Activated CD4-positive, alpha-beta T cell treated with anti-CD3 and anti-CD28 coated beads, Interleukin-2, amount 10 ng/mL, durations not matched to agents 24 days and 14 days (primary cell): ENCODE data around the gene UNC5B. TPM values are rescaled to one million over a fixed set of nuclear protein-coding genes. Genes with fewer than 3 reads are reported as not detected.

Source experiments
- DNase-seq: peaks from one replicate; pipeline ENCODE4 v3.0.0; 2022
- H3K27ac Mint-ChIP-seq: one replicate; pipeline ENCODE4 v1.8.0; 2022; ENCODE audit warnings: mild to moderate bottlenecking, mixed read lengths
- H3K27me3 Mint-ChIP-seq: one replicate; pipeline ENCODE4 v1.8.0; 2022; ENCODE audit warnings: mixed read lengths
- H3K36me3 Mint-ChIP-seq: one replicate; pipeline ENCODE4 v1.8.0; 2022; ENCODE audit warnings: low read depth, mild to moderate bottlenecking, mixed read lengths
- H3K4me1 Mint-ChIP-seq: one replicate; pipeline ENCODE4 v1.8.0; 2021; ENCODE audit warnings: mixed read lengths
- H3K4me3 Mint-ChIP-seq: one replicate; pipeline ENCODE4 v1.8.0; 2022; ENCODE audit warnings: mild to moderate bottlenecking, moderate library complexity, mixed read lengths
- H3K9me3 Mint-ChIP-seq: one replicate; pipeline ENCODE4 v1.8.0; 2021; ENCODE audit warnings: mixed read lengths
- intact Hi-C: fragments of 100-400 bp; cut with micrococcal nuclease; formaldehyde crosslinking; loops from one replicate; pipeline ENCODE4 v1.15.1; 2023
- total RNA-seq: library from RNA; stranded (reverse); gene quantifications from 2 replicates; pipeline ENCODE4 v1.2.3, GENCODE V29; 2022

UNC5B gene
- total RNA-seq, 1 donor from 2014 or later, result 0.14 TPM

DNA sequence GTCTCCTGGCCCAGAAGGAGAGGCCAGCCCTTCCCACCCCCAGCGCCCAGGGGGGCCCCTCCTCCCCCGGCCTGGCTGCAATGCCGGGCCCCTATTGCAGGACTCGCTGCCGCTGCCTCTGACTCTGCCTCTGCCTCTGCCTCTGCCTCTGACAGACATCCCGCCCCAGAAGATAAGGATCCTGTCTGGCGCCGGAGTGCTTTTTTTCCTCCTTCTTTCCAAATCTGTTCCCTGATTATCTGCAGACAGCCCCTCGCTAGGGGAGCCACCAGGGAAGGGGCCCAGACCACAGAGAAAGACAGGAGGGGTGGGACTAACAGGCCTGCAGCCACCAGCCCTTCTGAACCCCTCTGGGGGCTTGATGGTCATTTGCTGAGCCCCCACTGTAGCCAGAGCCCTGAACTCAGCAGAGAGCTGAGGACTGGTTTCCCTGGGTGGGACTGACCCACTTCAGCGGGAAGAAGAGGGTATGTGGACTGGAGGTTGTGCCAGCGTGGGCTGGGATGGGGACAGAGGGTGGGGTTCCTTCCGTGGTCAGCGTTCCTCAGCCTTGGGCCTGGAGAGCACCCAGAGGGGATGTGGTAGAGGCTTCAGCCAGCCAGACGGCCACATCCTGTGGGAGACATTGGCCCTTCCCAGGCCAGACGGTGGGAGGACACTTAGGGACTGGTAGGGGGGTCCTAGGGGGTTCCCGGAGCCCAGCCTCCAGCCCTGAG lies 22.8 kb downstream of the UNC5B start:
- no peak for DNase-seq
- Mint-ChIP-seq H3K9me3 (no peaks in the 10 kb centered on the region), H3K4me3 (no peak overlapping the region), H3K27ac (no peak overlapping the region), H3K27me3 (no peaks in the 10 kb centered on the region), H3K4me1 (no peaks in the 10 kb centered on the region), H3K36me3 (no peaks in the 10 kb centered on the region)
- intact Hi-C loops, result no loop called here

DNA sequence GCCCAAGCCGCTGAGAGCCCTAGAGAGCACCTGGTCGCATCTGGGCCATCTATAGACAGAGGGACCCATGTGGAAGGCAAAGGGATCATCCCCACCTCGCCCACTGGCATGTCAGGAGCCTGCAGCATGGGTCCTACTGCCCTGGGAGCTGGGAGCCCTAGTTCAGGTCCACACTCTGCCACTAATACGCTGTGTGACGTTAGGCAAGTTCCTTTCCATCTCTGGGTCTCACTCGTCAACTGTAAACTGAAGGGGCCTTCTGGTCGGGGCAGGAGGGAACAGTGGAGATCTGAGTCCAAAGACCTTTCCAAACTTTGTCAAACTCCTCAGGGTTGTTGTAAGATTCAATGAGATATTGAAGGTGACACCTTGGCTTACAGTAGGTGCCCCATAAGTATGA lies 23.4 kb downstream of the UNC5B start:
- DNase-seq, result no peak
- H3K27ac Mint-ChIP-seq, result no peak overlapping the region
- no peak overlapping the region for H3K4me3 Mint-ChIP-seq
- H3K27me3 Mint-ChIP-seq, result no peaks in the 10 kb centered on the region
- no peaks in the 10 kb centered on the region for H3K36me3 Mint-ChIP-seq
- no peaks in the 10 kb centered on the region for H3K4me1 Mint-ChIP-seq
- no peaks in the 10 kb centered on the region for H3K9me3 Mint-ChIP-seq
- intact Hi-C loops, result no loop called here

GRCh38 chr10:71236286-71236685 lies 23.9 kb downstream of the UNC5B start:
- Mint-ChIP-seq H3K27me3 (no peaks in the 10 kb centered on the region), H3K9me3 (no peaks in the 10 kb centered on the region), H3K4me3 (no peak overlapping the region), H3K36me3 (no peaks in the 10 kb centered on the region), H3K27ac (no peak overlapping the region), H3K4me1 (no peaks in the 10 kb centered on the region)
- intact Hi-C loops, result no loop called here
- no peak for DNase-seq

GRCh38 chr10:71236822-71237682 lies 24.7 kb downstream of the UNC5B start:
- DNase-seq, result no peak
- Mint-ChIP-seq H3K27ac (no peak overlapping the region), H3K4me3 (no peak overlapping the region), H3K4me1 (no peaks in the 10 kb centered on the region), H3K36me3 (no peaks in the 10 kb centered on the region), H3K9me3 (no peaks in the 10 kb centered on the region), H3K27me3 (no peaks in the 10 kb centered on the region)
- intact Hi-C loops, result no loop called here

DNA sequence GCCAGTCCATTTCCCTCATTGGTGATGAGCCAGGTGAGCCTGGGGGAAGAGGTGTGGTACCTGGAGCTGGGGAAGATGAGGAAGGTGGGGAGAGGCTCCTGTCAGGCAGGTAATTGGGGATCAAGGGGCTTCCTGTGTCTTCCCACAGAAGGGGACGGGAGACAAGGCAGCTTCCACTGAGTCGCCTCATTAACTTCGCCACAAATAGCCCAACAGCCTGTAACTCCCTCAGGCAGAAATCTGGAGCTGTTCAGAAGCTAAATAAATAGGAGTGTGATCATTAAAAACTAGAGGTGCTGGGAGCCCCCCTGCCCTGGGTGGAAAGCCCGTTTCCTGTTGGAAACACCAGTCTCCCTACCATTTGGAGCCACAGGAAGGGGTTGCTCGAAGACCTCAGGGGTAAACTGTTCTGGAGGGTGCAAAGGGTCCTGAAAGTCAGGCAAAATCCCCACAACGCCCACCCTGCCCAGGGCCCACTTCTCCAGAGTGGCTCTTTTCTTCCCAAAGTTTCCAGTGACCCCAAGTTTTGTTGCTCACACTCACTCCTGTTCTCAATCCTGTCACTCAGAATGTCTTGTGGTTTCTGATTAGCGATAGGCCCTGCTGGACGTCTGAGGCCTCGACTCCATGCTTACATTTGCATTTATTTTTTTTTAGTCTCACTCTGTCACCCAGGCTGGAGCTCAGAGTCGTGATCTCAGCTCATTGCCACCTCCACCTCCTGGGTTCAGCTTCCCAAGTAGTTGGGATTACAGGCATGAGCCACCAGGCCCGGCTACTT lies 25.7 kb downstream of the UNC5B start:
- no peak for DNase-seq
- Mint-ChIP-seq H3K36me3 (no peaks in the 10 kb centered on the region), H3K4me1 (no peaks in the 10 kb centered on the region), H3K9me3 (no peaks in the 10 kb centered on the region), H3K27me3 (no peaks in the 10 kb centered on the region), H3K27ac (no peak overlapping the region), H3K4me3 (no peak overlapping the region)
- intact Hi-C loops, result no loop called here

DNA sequence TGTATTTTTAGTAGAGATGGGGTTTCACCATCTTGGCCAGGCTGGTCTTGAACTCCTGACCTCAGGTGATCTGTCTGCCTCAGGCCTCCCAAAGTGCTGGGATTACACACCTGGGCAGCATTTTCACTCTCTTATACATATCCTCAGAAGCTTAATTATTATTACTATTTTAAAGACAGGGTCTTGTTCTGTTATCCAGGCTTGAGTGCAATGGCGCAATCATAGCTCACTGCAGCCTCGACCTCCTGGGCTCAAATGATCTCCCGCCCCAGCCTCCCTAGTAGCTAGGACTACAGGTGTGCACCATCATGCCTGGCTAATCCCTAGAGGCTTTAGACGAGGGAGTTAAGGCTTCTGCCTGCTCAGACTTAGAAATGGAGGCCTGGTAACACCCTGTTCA lies 26.3 kb downstream of the UNC5B start:
- Mint-ChIP-seq H3K27me3 (no peaks in the 10 kb centered on the region), H3K9me3 (no peaks in the 10 kb centered on the region), H3K4me3 (no peak overlapping the region), H3K36me3 (no peaks in the 10 kb centered on the region), H3K27ac (no peak overlapping the region), H3K4me1 (no peaks in the 10 kb centered on the region)
- intact Hi-C loops, result no loop called here
- no peak for DNase-seq

- Mint-ChIP-seq H3K4me1 (no peaks in the 10 kb centered on the region), H3K27ac (no peak overlapping the region), H3K4me3 (no peak overlapping the region), H3K9me3 (no peaks in the 10 kb centered on the region), H3K27me3 (no peaks in the 10 kb centered on the region), H3K36me3 (no peaks in the 10 kb centered on the region)
- DNase-seq, result no peak
- intact Hi-C loops, result no loop called here
Measured at GRCh38 chr10:71239131-71239915, 27.0 kb downstream of the UNC5B start.

GRCh38 chr10:71239946-71240795 lies 27.8 kb downstream of the UNC5B start:
- intact Hi-C loops, result no loop called here
- DNase-seq, result no peak
- Mint-ChIP-seq H3K36me3 (no peaks in the 10 kb centered on the region), H3K9me3 (no peaks in the 10 kb centered on the region), H3K27ac (no peak overlapping the region), H3K4me3 (no peak overlapping the region), H3K27me3 (peaks cover 5% of the 10 kb centered on the region), H3K4me1 (no peaks in the 10 kb centered on the region)

DNA sequence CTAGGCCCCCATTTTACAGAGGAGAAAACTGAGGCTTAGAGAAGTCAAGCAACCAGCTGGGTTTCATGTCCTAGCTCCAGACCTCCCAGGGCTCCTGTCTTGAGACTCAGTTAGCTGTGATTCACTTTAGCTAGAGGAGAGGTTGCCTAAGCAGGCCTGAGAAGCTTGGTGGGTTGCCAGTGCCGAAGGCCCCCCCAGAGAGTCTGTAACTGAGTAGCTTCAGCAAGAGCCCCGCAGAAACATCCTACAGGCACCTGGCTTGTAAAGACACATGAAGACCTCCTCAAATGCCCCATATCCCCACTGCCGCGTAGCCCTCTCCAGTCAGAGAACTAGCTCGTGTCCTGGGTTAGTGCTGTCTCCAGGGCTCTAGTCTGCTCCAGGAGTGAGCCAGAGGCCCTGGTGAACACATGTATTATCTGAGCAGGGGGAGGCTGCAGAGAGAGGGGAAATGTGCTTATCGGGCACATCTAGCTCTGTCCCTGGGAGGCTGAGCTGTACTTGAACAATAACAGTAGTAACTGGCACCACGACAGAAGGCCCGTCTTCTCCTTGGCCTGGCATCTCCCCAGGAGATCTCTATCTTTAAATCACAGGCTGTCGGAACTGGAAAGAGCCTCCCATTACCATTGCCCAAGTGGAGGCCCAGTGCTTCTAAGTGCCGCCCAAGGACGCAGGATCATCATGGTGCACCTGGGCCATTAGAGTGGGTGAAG lies 28.9 kb downstream of the UNC5B start:
- H3K9me3 Mint-ChIP-seq, result no peaks in the 10 kb centered on the region
- H3K4me3 Mint-ChIP-seq, result no peak overlapping the region
- no peaks in the 10 kb centered on the region for H3K36me3 Mint-ChIP-seq
- peaks cover 5% of the 10 kb centered on the region for H3K27me3 Mint-ChIP-seq
- H3K4me1 Mint-ChIP-seq, result no peaks in the 10 kb centered on the region
- no peak for DNase-seq
- no peak overlapping the region for H3K27ac Mint-ChIP-seq
- intact Hi-C loops, result no loop called here

- no peak for DNase-seq
- H3K4me1 Mint-ChIP-seq, result no peaks in the 10 kb centered on the region
- H3K27ac Mint-ChIP-seq, result no peak overlapping the region
- intact Hi-C loops, result no loop called here
- peaks cover 5% of the 10 kb centered on the region for H3K27me3 Mint-ChIP-seq
- no peaks in the 10 kb centered on the region for H3K36me3 Mint-ChIP-seq
- no peak overlapping the region for H3K4me3 Mint-ChIP-seq
- no peaks in the 10 kb centered on the region for H3K9me3 Mint-ChIP-seq
Measured at GRCh38 chr10:71241830-71242621, 29.7 kb downstream of the UNC5B start.

- intact Hi-C loops, result no loop called here
- Mint-ChIP-seq H3K9me3 (no peaks in the 10 kb centered on the region), H3K27me3 (peaks cover 5% of the 10 kb centered on the region), H3K4me3 (no peak overlapping the region), H3K27ac (no peak overlapping the region), H3K4me1 (no peaks in the 10 kb centered on the region), H3K36me3 (no peaks in the 10 kb centered on the region)
- no peak for DNase-seq
Measured at GRCh38 chr10:71242622-71243009, 30.2 kb downstream of the UNC5B start.
